Common myeloid progenitor, CD34-positive (primary cell): ENCODE measurements around the gene TTL.

Experiments
- CTCF ChIA-PET: fragments of 350-600 bp; sonication (Branson Sonifier 250); formaldehyde crosslinking; loops from one replicate; lab custom pipeline; 2021; ENCODE audit warnings: antibody characterized with exemption; lab: Charles Lee
- POLR2A ChIA-PET: fragments of 350-600 bp; sonication (Branson Sonifier 250); formaldehyde crosslinking; loops from one replicate; lab custom pipeline; 2021; ENCODE audit warnings: antibody characterized with exemption; lab: Charles Lee
- DNase-seq, 3 donors: peaks; one replicate each; pipeline versions ENCODE4 v3.0.0 to v3.0.0-alpha.2; 2013
- H3K27ac ChIP-seq, 2 experiments: 1 replicate in 1 of 2; 2 replicates in 1 of 2; pipeline ENCODE4 v1.7.0; 2013; ENCODE audit warnings: inconsistent platforms in 2 of 2, low read length in 2 of 2, mild to moderate bottlenecking in 2 of 2, low read depth in 1 of 2, moderate library complexity in 1 of 2; ENCODE audit not compliant: severe bottlenecking in 2 of 2, insufficient read depth in 1 of 2, poor library complexity in 1 of 2
- H3K27me3 ChIP-seq, 5 experiments: replicated peaks in 2 of 5; 1 replicate in 3 of 5; 2 replicates in 2 of 5; pipeline versions ENCODE4 v1.6.1 to v1.7.0; 2013; ENCODE audit warnings: low read length in 4 of 5, mild to moderate bottlenecking in 2 of 5, moderate library complexity in 2 of 5, inconsistent platforms in 1 of 5; ENCODE audit not compliant: insufficient read depth in 5 of 5, control insufficient read depth in 4 of 5
- H3K36me3 ChIP-seq, 4 experiments: 1 replicate in 2 of 4; 2 replicates in 2 of 4; pipeline versions ENCODE4 v1.6.1 to v1.7.0; 2013; ENCODE audit warnings: low read length in 3 of 4, control low read depth in 1 of 4, mild to moderate bottlenecking in 1 of 4; ENCODE audit not compliant: control insufficient read depth in 4 of 4, insufficient read depth in 4 of 4
- H3K4me1 ChIP-seq, 4 experiments: 1 replicate in 3 of 4; 2 replicates in 1 of 4; pipeline versions ENCODE4 v1.6.1 to v1.7.1; 2013; ENCODE audit warnings: low read length in 3 of 4, mild to moderate bottlenecking in 3 of 4, control low read depth in 1 of 4, inconsistent platforms in 1 of 4, moderate library complexity in 1 of 4; ENCODE audit not compliant: control insufficient read depth in 4 of 4, insufficient read depth in 4 of 4; ENCODE audit errors: control extremely low read depth in 1 of 4
- H3K4me3 ChIP-seq, 7 experiments: 1 replicate in 4 of 7; 2 replicates in 3 of 7; pipeline versions ENCODE4 v1.5.1 to v1.7.0; 2013; ENCODE audit warnings: mild to moderate bottlenecking in 7 of 7, low read length in 6 of 7, moderate library complexity in 6 of 7, inconsistent platforms in 2 of 7, low read depth in 2 of 7, control low read depth in 1 of 7; ENCODE audit not compliant: insufficient read depth in 4 of 7, control insufficient read depth in 1 of 7; ENCODE audit errors: extremely low read depth in 1 of 7
- H3K9me3 ChIP-seq, 5 experiments: 1 replicate in 4 of 5; 2 replicates in 1 of 5; pipeline versions ENCODE4 v1.6.1 to v1.7.1; 2013; ENCODE audit warnings: low read length in 4 of 5, mild to moderate bottlenecking in 2 of 5, inconsistent platforms in 1 of 5, low read depth in 1 of 5, moderate library complexity in 1 of 5; ENCODE audit not compliant: control insufficient read depth in 4 of 5, insufficient read depth in 2 of 5; ENCODE audit errors: control extremely low read depth in 1 of 5
- WGBS: methylation state at CpG from one replicate; pipeline ENCODE4 v1.1.5; 2013; ENCODE audit not compliant: insufficient coverage; 5-methylcytosine and 5-hydroxymethylcytosine counted together

Gene TTL

GRCh38 chr2:112485849-112486248 lies 3.9 kb downstream of the TTL start:
- Histone ChIP-seq H3K4me1 (peaks cover 8 to 24% (median 16%) of the 10 kb centered on the region in 4 experiments), H3K27ac (no peak overlapping the region), H3K4me3 (no peak overlapping the region), H3K9me3 (no peaks in the 10 kb centered on the region), H3K36me3 (peaks cover 0 to 25% (median 4%) of the 10 kb centered on the region in 4 experiments), H3K27me3 (no peaks in the 10 kb centered on the region)
- ChIA-PET POLR2A (no interaction called here), CTCF (no interaction called here)
- 100% methylated on average over 2 of the region's 6 CpGs for WGBS
- DNase-seq, result no peak

DNA sequence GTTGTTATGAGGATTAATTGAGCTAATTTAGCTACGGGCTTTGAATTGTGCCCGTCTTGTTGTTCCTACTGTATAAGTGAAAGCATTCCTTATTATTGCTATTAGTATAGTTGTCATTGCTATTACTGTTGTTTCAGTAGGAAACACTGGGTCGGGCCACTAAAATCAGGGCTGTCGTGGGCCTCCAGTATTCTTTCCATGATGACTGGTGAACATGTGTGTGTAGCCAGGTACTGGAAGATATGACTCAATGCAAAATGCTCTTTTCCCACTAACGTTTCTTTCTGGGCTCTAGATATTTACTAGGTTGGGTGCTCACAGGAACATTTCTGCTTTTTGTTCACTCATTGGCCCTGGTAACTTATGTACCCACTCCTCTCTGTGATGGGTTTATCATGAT lies 4.9 kb downstream of the TTL start:
- POLR2A ChIA-PET, result no interaction called here
- no peak for DNase-seq
- CTCF ChIA-PET, result no interaction called here
- no peak overlapping the region for H3K27ac ChIP-seq
- peaks cover 0 to 25% (median 4%) of the 10 kb centered on the region in 4 experiments for H3K36me3 ChIP-seq
- H3K9me3 ChIP-seq, result no peaks in the 10 kb centered on the region
- H3K27me3 ChIP-seq, result no peaks in the 10 kb centered on the region
- no peak overlapping the region for H3K4me3 ChIP-seq
- WGBS, result 100% methylated on average over 3 of the region's 5 CpGs
- H3K4me1 ChIP-seq, result peaks cover 8 to 15% (median 13%) of the 10 kb centered on the region in 4 experiments

- CTCF ChIA-PET, result no interaction called here
- H3K36me3 ChIP-seq, result peaks cover 0 to 25% (median 4%) of the 10 kb centered on the region in 4 experiments
These were observed 5.5 kb downstream of the TTL start for GRCh38 chr2:112487444-112487961.

DNA sequence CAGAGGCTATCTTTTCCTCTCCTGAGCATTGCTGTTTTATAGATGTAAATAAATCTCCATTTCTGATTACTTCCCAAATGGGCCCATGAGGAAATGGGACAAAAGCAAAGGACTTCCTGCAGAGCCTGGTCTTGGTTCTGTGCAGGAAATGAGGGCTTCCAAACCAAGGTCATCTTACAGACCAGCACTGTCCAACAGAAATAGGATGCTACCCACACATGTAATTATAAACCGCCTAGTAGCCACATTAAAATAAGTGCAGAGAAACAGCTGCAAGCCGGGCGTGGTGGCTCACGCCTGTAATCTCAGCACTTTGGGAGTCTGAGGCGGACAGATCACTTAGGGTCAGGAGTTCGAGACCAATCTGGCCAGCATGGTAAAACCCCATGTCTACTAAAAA lies 6.2 kb downstream of the TTL start:
- no CpG with 5 or more reads among the region's 6 CpGs for WGBS
- peaks cover 5 to 9% (median 8%) of the 10 kb centered on the region in 4 experiments for H3K4me1 ChIP-seq
- H3K4me3 ChIP-seq, result no peak overlapping the region
- H3K27me3 ChIP-seq, result no peaks in the 10 kb centered on the region
- H3K27ac ChIP-seq, result no peak overlapping the region
- H3K9me3 ChIP-seq, result no peaks in the 10 kb centered on the region
- H3K36me3 ChIP-seq, result peaks cover 0 to 25% (median 4%) of the 10 kb centered on the region in 4 experiments
- POLR2A ChIA-PET, result no interaction called here
- DNase-seq, result no peak
- CTCF ChIA-PET, result no interaction called here

More at GRCh38 chr2:112487444-112487961, 5.5 kb downstream of the TTL start:
- no peak overlapping the region for H3K4me3 ChIP-seq
- H3K27me3 ChIP-seq, result no peaks in the 10 kb centered on the region
- no peak overlapping the region for H3K27ac ChIP-seq
- POLR2A ChIA-PET, result no interaction called here
- DNase-seq, result no peak
- no peaks in the 10 kb centered on the region for H3K9me3 ChIP-seq
- WGBS, result no CpG with 5 or more reads among the region's 4 CpGs
- peaks cover 8 to 15% (median 13%) of the 10 kb centered on the region in 4 experiments for H3K4me1 ChIP-seq

GRCh38 chr2:112491946-112492345 lies 10.0 kb downstream of the TTL start:
- POLR2A ChIA-PET, result no interaction called here
- WGBS, result no CpG with 5 or more reads among the region's 5 CpGs
- Histone ChIP-seq H3K27ac (no peak overlapping the region), H3K36me3 (peaks cover 4 to 24% (median 9%) of the 10 kb centered on the region in 4 experiments), H3K4me3 (no peak overlapping the region), H3K9me3 (no peaks in the 10 kb centered on the region), H3K27me3 (no peaks in the 10 kb centered on the region), H3K4me1 (peaks cover 0 to 2% (median 0%) of the 10 kb centered on the region in 4 experiments)
- CTCF ChIA-PET, result interaction anchor here (3.1 kb wide), 1 partner anchor 12 kb away, joined by 15 read pairs; no protein-coding TSS in a partner anchor
- DNase-seq, result no peak

DNA sequence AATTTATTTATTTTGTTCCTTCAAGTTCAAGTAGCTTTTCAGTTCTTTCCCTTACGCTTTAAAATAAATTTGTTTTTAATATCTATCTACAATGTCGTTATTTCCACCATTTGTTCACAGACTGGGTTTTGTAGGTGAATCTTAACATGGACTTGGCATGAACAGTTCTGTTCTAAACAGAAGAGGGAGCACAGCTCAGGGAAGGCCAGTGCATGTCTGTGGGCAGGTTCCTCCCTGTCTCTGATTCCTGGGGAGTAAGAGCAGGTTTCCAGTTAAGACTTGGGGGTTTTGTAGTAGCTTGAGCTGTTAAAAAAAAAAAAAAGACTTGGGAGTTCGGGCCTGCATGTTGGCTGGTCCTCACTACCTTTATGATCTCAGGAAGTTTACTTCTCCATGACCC lies 11.1 kb downstream of the TTL start:
- POLR2A ChIA-PET, result no interaction called here

GRCh38 chr2:112493858-112494648 lies 12.1 kb downstream of the TTL start:
- ChIA-PET CTCF (interaction anchor here (1.7 kb wide), 1 partner anchor 13 kb away, joined by 5 read pairs; no protein-coding TSS in a partner anchor), POLR2A (no interaction called here)
- no peak for DNase-seq

More for the DNA sequence above, 11.1 kb downstream of the TTL start:
- no peak for DNase-seq
- CTCF ChIA-PET, result interaction anchor here (3.1 kb wide), 1 partner anchor 13 kb away, joined by 15 read pairs; no protein-coding TSS in a partner anchor
- no CpG with 5 or more reads among the region's 3 CpGs for WGBS
- H3K4me1 ChIP-seq, result peaks cover 0 to 2% (median 0%) of the 10 kb centered on the region in 4 experiments
- no peak overlapping the region for H3K27ac ChIP-seq
- H3K4me3 ChIP-seq, result no peak overlapping the region
- H3K9me3 ChIP-seq, result no peaks in the 10 kb centered on the region
- H3K36me3 ChIP-seq, result peaks cover 4 to 16% (median 8%) of the 10 kb centered on the region in 4 experiments
- H3K27me3 ChIP-seq, result no peaks in the 10 kb centered on the region

More at GRCh38 chr2:112493858-112494648, 12.1 kb downstream of the TTL start:
- WGBS, result 92% methylated on average over 8 of the region's 9 CpGs
- H3K4me3 ChIP-seq, result no peak overlapping the region
- peaks cover 4 to 14% (median 8%) of the 10 kb centered on the region in 4 experiments for H3K36me3 ChIP-seq
- no peaks in the 10 kb centered on the region for H3K9me3 ChIP-seq
- H3K27ac ChIP-seq, result no peak overlapping the region
- H3K4me1 ChIP-seq, result peaks cover 0 to 2% (median 0%) of the 10 kb centered on the region in 4 experiments
- H3K27me3 ChIP-seq, result no peaks in the 10 kb centered on the region
